ENCODE results near the gene NABP1. TPM values are rescaled to one million over a fixed set of nuclear protein-coding genes. Genes with fewer than 3 reads are reported as not detected.

The NABP1 gene
- total RNA-seq, 1 donor from 2014 or later, result 6.4 TPM

DNA sequence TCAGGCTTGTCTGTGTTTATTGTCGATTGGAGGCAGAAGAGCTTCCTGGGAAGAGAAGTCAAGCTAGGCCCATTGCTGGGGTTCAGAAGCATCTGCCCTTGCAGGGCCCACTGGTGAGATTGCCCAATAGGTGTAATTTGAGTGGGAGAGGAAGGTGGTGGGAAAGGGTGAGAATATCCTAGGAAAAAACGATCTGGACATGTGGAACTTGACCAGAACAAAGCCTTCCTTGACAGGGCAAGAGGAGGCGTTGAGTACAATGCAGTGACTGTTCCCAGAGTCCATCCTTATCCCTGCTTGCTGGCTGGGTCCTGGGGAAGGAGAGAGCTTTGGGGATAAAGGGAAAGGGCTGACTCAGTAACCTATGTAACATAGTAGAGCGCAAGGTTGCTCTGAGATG is 27.1 kb downstream of the NABP1 start:
- DNase-seq (ENCODE audit: low spot score, unreplicated experiment), result no peak
- Mint-ChIP-seq H3K4me3 (ENCODE audit: low read depth) (no peak overlapping the region), H3K9me3 (ENCODE audit: low read depth) (no peaks in the 10 kb centered on the region), H3K4me1 (ENCODE audit: low read depth) (peaks cover 5% of the 10 kb centered on the region), H3K27me3 (no peaks in the 10 kb centered on the region), H3K27ac (no peak overlapping the region), H3K36me3 (ENCODE audit: insufficient read depth) (no peaks in the 10 kb centered on the region)
- TF ChIP-seq, protein P1, sequence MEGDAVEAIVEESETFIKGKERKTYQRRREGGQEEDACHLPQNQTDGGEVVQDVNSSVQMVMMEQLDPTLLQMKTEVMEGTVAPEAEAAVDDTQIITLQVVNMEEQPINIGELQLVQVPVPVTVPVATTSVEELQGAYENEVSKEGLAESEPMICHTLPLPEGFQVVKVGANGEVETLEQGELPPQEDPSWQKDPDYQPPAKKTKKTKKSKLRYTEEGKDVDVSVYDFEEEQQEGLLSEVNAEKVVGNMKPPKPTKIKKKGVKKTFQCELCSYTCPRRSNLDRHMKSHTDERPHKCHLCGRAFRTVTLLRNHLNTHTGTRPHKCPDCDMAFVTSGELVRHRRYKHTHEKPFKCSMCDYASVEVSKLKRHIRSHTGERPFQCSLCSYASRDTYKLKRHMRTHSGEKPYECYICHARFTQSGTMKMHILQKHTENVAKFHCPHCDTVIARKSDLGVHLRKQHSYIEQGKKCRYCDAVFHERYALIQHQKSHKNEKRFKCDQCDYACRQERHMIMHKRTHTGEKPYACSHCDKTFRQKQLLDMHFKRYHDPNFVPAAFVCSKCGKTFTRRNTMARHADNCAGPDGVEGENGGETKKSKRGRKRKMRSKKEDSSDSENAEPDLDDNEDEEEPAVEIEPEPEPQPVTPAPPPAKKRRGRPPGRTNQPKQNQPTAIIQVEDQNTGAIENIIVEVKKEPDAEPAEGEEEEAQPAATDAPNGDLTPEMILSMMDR (IDR thresholded peaks at IDR 0.05; ENCODE audit: unreplicated experiment), result no peak

DNA sequence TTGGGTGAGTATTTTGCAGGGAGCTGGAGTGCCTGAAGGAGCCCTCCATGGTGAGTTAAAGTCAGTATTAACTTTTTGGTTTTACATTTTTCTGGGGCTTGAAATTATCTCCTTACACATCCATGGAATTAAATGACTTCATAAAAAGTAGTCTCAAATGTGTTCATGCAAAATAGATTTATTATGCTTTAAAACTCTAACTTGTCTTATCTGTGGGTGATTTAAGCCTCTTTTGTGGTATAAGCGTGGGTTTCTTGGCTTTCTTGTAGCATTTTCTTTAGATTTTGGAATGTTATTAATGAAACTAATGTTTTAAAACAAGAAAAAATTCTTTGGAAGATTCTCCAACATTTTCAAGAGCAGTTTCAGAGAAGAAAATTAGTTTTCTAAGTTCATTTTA is 27.8 kb downstream of the NABP1 start:
- no peak overlapping the region for H3K27ac Mint-ChIP-seq
- H3K4me1 Mint-ChIP-seq (ENCODE audit: low read depth), result peaks cover 5% of the 10 kb centered on the region
- H3K27me3 Mint-ChIP-seq, result no peaks in the 10 kb centered on the region
- TF ChIP-seq, protein P1 (IDR thresholded peaks at IDR 0.05; ENCODE audit: unreplicated experiment), result no peak
- no peaks in the 10 kb centered on the region for H3K9me3 Mint-ChIP-seq (ENCODE audit: low read depth)
- H3K4me3 Mint-ChIP-seq (ENCODE audit: low read depth), result no peak overlapping the region
- DNase-seq (ENCODE audit: low spot score, unreplicated experiment), result no peak
- H3K36me3 Mint-ChIP-seq (ENCODE audit: insufficient read depth), result no peaks in the 10 kb centered on the region

DNA sequence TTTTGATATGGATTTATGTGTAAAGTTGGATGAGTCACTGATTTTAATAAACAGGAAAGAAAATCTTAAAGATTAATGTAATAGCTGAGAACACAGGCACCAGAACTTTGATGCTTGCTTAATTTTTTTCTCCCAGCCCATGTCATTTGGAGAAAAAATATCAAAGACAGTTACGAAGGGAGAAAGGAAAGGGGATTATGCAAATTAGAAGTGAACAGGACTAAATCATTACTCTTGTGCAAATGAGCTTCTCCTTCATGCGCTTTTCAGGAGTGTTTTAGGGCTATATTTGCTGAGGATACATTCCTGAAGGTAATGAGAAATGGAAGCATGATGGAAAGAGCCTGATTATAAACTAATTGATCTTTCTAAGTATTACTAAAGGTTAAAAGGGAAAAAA is 28.9 kb downstream of the NABP1 start:
- H3K36me3 Mint-ChIP-seq (ENCODE audit: insufficient read depth), result no peaks in the 10 kb centered on the region
- TF ChIP-seq, protein P1 (IDR thresholded peaks at IDR 0.05; ENCODE audit: unreplicated experiment), result no peak
- no peak overlapping the region for H3K27ac Mint-ChIP-seq

DNA sequence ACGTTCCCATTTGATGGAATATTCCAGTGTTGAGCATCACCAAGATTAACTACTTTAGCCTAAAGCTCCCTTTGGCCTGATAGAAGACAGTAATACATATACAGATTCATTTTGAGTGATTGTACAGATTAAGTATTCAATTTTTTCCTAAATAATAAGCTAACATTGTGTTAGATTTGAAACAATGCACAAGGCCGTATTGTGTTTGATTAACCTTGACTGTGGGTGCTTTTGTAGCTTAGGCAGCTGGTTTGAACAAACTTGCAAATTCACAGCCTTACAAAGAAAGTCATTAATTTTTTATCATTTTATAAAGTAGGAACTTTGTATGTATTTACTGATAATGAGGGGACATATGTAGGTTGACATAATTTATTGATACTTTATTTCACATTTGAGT is 29.6 kb downstream of the NABP1 start:
- Mint-ChIP-seq H3K27ac (no peak overlapping the region), H3K36me3 (ENCODE audit: insufficient read depth) (no peaks in the 10 kb centered on the region), H3K4me3 (ENCODE audit: low read depth) (no peak overlapping the region), H3K9me3 (ENCODE audit: low read depth) (no peaks in the 10 kb centered on the region), H3K4me1 (ENCODE audit: low read depth) (peaks cover 5% of the 10 kb centered on the region), H3K27me3 (no peaks in the 10 kb centered on the region)
- TF ChIP-seq, protein P1 (IDR thresholded peaks at IDR 0.05; ENCODE audit: unreplicated experiment), result no peak
- DNase-seq (ENCODE audit: low spot score, unreplicated experiment), result no peak

More for the DNA sequence above, 28.9 kb downstream of the NABP1 start:
- Mint-ChIP-seq H3K27me3 (no peaks in the 10 kb centered on the region), H3K9me3 (ENCODE audit: low read depth) (no peaks in the 10 kb centered on the region), H3K4me3 (ENCODE audit: low read depth) (no peak overlapping the region), H3K4me1 (ENCODE audit: low read depth) (peaks cover 5% of the 10 kb centered on the region)
- DNase-seq (ENCODE audit: low spot score, unreplicated experiment), result no peak

DNA sequence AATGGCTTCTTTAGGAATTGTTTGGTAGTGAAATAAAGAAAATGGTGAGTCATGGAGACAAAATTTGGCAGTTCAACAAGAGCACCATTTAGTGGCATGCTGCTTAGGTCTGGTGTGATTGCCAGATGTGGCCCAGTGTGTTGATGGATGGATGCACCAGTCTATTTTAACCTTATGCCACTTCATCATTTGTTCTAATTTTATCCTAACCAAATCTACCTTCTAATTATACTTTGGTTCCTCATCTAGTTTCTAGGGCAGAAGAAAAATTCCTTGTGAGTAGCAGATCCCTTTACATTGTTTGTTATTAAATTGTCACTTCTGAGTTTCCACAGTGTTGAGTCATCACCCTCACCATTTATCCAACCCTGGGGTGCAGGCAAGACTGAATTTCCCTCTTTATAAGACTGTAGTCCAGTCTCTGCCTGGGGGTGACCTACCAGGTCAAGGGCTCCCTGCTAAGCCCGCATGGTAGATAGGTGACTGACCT is 32.5 kb downstream of the NABP1 start:
- H3K9me3 Mint-ChIP-seq (ENCODE audit: low read depth), result no peaks in the 10 kb centered on the region
- peaks cover 3% of the 10 kb centered on the region for H3K4me1 Mint-ChIP-seq (ENCODE audit: low read depth)
- no peak overlapping the region for H3K27ac Mint-ChIP-seq
- no peaks in the 10 kb centered on the region for H3K27me3 Mint-ChIP-seq
- DNase-seq (ENCODE audit: low spot score, unreplicated experiment), result no peak
- TF ChIP-seq, protein P1 (IDR thresholded peaks at IDR 0.05; ENCODE audit: unreplicated experiment), result no peak
- no peak overlapping the region for H3K4me3 Mint-ChIP-seq (ENCODE audit: low read depth)
- no peaks in the 10 kb centered on the region for H3K36me3 Mint-ChIP-seq (ENCODE audit: insufficient read depth)
